GM18951 (cell line): ENCODE results near the gene PPFIA4.

Experiments
- POLR2A ChIP-seq: IDR thresholded peaks from 4 replicates; pipeline ENCODE4 v1.6.1; 2011; ENCODE audit warnings: mild to moderate bottlenecking; ENCODE audit not compliant: insufficient read length, insufficient read depth; ENCODE audit errors: extremely low read depth
- in situ Hi-C: fragments of 300-500 bp; cut with MboI; formaldehyde crosslinking; loops from one replicate; pipeline ENCODE4 v1.12.0; 2022; ENCODE audit warnings: low sequenced_read_pairs, mixed read lengths, inconsistent platforms; ENCODE audit not compliant: unreplicated experiment

Gene PPFIA4

GRCh38 chr1:203028784-203029553 is 2.7 kb downstream of the PPFIA4 start:
- in situ Hi-C loops = no loop called here
- no peak for TF ChIP-seq POLR2A

DNA sequence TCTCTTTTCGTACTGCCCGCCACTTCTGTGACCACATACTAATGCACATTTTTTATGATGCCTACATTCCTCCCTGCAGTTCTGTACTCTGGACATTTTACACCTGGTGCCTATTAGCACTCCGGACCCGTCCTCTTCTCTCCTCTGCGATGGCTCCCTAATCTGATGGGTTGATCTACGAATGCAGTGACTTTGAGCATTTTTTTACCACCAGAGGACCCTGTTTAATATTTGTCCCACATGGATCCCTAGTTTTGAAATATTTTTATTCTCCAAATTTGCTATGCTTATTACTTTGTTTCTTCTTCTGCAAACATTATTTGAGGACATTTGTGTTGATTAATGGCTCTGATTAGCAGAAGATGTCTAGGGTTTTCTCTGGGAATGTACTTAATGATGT is 5.2 kb downstream of the PPFIA4 start:
- in situ Hi-C loops = loop anchor here (10.0 kb wide), 1 partner anchor 183 kb away; no protein-coding TSS in a partner anchor
- no peak for TF ChIP-seq POLR2A

DNA sequence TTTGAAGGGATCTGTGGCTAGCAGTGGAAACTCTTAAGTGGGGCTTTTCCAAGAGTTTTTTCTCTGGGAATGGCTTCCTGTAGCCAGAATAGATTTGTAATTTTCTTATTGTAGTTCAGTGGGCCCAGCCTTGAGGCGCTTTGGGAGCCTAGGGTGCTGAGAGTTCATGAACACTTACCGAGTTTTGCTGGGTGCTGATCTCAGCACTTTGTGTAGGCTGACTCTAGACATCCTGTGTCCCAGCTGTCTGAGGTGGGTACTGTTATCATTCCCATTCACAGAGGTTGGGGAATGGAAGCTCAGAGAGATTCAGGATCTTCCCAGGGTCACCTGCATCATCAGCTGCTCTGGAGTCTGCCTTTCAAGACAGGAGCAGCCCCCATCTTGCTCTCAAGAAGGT is 7.0 kb downstream of the PPFIA4 start:
- no peak for TF ChIP-seq POLR2A
- in situ Hi-C loops = loop anchor here (10.0 kb wide), 1 partner anchor 182 kb away; no protein-coding TSS in a partner anchor

DNA sequence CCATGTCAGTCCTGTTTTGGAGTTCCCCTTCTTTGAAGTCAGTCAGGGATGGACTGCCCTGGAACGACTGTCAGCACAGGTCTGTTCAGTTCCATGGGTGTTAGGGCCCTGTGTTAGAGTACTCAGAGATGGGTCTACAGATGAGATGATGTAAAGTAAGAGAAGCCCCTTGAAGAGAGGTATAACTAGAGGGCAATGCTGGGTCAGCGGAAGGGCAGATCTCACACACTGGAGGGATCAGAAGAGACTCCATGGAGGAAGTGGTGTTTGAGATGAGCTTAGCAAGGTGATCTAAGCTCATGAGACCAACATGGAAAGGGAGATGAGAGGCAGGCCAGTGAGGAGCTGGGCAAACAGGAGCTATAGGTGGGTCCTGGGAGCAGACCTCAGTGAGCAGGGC is 7.6 kb downstream of the PPFIA4 start:
- TF ChIP-seq POLR2A = no peak
- in situ Hi-C loops = loop anchor here (10.0 kb wide), 1 partner anchor 181 kb away; no protein-coding TSS in a partner anchor

GRCh38 chr1:203034422-203035110 is 8.3 kb downstream of the PPFIA4 start:
- in situ Hi-C loops = loop anchor here (10.0 kb wide), 1 partner anchor 180 kb away; no protein-coding TSS in a partner anchor
- no peak for TF ChIP-seq POLR2A

DNA sequence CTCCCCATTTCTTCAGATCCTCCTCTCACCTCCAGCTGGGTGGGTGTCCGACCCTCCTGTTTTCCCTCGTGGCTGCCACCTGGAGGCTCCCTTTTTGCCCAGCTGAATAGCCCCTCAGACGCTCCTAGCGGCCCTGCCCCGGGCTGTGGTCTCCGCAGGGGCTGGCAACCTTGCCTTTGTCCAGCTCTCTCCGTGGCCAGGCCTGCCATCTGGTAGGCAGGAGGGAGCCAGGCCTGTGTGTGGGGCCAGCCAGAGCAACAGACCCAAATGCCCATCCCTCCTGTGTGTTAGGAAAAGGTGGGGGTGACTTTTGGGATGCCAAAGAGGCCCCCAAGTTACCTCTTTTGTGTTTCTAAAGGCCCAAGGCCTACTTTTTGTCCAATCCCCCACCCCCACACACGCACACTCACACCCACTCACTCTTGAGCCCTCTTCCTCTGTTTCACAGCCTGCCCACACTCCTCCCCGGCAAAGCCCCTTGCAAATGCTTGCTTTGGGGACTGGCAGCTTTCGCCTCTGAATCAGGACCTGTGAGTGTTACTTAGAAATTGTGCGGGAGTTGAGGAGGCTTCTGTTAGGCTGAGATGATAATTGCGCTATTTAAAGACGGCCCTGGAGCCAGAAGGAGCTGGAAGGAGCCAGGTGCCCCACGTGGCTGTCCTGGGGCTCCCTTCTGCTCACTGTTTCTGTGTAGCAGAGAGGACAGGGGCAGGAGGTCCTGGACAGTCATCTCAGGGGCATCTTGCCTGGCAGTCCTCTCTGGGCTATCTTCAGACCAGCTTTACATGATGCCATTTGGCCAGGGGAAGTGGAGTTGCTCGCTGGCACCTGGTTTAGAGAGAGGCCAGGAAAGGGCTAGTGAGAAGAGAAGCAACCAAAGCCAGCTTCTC is 9.1 kb downstream of the PPFIA4 start:
- in situ Hi-C loops = loop anchor here (10.0 kb wide), 1 partner anchor 179 kb away; no protein-coding TSS in a partner anchor
- no peak for TF ChIP-seq POLR2A

GRCh38 chr1:203036135-203036534 is 9.8 kb downstream of the PPFIA4 start:
- TF ChIP-seq POLR2A = no peak
- in situ Hi-C loops = loop anchor here (10.0 kb wide), 1 partner anchor 179 kb away; no protein-coding TSS in a partner anchor

GRCh38 chr1:203036537-203036936 is 10.2 kb downstream of the PPFIA4 start:
- no peak for TF ChIP-seq POLR2A
- in situ Hi-C loops = loop anchor here (10.0 kb wide), 1 partner anchor 178 kb away; no protein-coding TSS in a partner anchor

DNA sequence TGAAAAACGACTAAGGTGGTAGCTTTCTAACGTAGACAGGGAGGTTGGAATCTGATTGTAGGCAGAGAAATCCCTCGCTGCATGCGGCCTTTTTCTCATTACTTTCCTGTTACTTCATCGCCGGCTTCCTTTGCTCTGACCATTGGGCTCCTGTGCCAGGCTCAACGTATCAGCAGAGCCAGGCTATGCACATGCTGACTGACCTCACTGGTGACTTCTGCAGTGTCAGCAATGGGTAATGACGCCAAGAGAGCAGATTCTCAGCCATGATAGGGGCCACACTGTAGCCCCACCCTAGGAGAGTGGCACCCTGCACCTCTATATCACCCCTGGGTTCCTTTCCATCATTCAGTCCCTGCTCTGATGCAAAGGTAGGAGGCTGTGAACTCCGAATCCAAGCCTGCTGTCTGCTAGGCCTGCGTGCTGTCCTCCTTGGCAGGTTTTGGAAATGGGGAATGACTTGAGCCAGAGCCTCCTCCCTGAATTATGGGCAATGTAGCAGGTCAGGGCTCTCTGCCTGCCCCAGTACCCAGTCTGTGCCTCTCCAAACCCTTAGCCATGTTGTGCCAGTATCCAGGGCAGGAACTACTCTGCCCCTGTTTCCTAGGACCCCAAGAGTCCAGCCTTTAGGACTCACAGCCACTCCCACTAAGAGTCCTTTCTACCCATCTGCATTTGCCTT is 11.4 kb downstream of the PPFIA4 start:
- TF ChIP-seq POLR2A = no peak
- in situ Hi-C loops = loop anchor here (10.0 kb wide), 1 partner anchor 177 kb away; no protein-coding TSS in a partner anchor

DNA sequence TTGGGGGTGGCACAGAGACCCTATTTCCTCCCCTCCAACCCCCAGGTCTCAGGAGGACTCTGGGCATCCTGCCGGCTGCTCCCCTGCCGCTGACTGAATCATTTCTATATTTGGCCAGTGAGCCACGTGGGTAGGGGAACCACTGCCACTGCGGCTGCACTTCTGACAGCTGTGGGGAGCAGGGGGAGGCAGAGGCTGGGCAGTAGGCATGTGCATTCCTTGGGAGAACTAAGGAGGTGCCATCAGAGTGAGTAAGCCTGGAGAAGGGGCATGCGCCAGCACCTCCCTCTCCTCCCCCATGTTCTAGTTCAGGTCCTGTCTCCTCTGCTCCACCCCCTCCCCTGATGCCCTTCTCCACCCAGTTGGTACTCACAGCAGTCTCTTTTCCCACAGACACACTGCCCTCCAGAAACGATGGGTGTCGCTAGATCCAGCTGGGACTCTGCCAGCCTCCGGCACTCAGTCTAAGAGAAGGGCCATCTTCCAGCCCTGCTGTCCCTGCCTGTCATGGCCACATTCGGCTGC is 12.0 kb downstream of the PPFIA4 start:
- no peak for TF ChIP-seq POLR2A
- in situ Hi-C loops = loop anchor here (10.0 kb wide), 1 partner anchor 177 kb away; no protein-coding TSS in a partner anchor

DNA sequence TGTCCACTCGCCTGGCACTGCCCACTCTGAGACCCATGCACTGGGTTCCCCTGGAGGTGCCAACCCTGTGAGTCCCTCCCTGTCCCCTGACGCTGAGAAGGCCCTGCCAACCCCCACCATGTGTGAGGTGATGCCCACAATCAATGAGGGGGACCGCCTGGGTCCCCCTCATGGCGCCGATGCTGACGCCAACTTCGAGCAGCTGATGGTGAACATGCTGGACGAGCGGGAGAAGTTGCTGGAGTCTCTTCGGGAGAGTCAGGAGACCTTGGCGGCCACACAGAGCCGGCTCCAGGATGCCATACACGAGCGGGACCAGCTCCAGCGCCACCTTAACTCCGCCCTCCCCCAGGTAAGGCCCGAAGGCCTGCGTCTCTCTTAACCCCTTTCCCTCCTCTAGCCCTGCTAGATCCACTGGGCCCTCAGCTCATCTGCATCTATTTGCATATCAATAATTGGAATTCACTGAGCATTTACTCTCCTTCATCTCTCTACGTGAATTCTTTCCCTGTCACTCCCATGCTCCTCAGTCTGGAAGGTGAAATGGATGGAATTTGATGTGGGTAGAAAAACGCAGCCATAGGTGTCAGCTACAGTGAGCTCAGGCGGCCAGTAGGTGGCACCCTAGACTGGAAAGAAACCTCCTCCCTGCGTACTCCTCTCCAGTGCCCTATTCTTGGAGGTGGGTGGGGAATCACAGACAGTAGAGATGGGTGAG is 12.8 kb downstream of the PPFIA4 start:
- in situ Hi-C loops = loop anchor here (10.0 kb wide), 1 partner anchor 176 kb away; no protein-coding TSS in a partner anchor
- no peak for TF ChIP-seq POLR2A
